ENCODE measurements around the gene SOX8. TPM values are rescaled to one million over a fixed set of nuclear protein-coding genes. Genes with fewer than 3 reads are reported as not detected.

Gene SOX8
- total RNA-seq = 10 to 100 TPM in 2 of 8 experiments, 1 to 10 TPM in 3, under 1 TPM in 3; 0.51 to 16.3 (median 4.2) TPM

GRCh38 chr16:981695-982144 lies at the start of gene SOX8:
TSS of gene SOX8 (plus strand) at chr16:981770. CDS start at chr16:981923, 153 bp downstream.
- peak in 6 of 8 experiments; percentile 0 to 12 (median 8) for ATAC-seq (replicated peaks in 6 of 8)
- H3K4me3 ChIP-seq = peak within 1 kb of the TSS; percentile 44 to 78 (median 51)
- H3K27ac ChIP-seq = peak within 1 kb of the TSS; percentile 37 to 84
- in situ Hi-C loops (cut with MboI; ENCODE audit: low pct_unique_long_range_greater_than_20kb in 2 of 9, low sequenced_read_pairs in 9 of 9, unreplicated experiment in 9 of 9) = no loop called here
- peaks cover 44% of the 10 kb centered on the region in 2 donors for H3K4me1 ChIP-seq (replicated peaks in 1 of 2)
- no CpG with 5 or more reads among the region's 80 CpGs for WGBS, 10 experiments

- in situ Hi-C loops (cut with MboI; ENCODE audit: low pct_unique_long_range_greater_than_20kb in 2 of 9, low sequenced_read_pairs in 9 of 9, unreplicated experiment in 9 of 9) = no loop called here
- WGBS, 10 experiments = 56 to 100% (median 88%) methylated on average over 2 to 20 of the region's 21 CpGs; no CpG with 5 or more reads in 2 of the 10 experiments
- no peak overlapping the region for H3K4me3 ChIP-seq
- H3K27ac ChIP-seq = no peak overlapping the region
- ATAC-seq (replicated peaks in 6 of 8) = no peak
- H3K4me1 ChIP-seq (replicated peaks in 1 of 2) = peaks cover 0 to 9% of the 10 kb centered on the region in 2 donors
These were observed 48.7 kb upstream of the SOX8 start for GRCh38 chr16:932831-933330.

GRCh38 chr16:933581-933980 lies 48.0 kb upstream of the SOX8 start:
- no peak for ATAC-seq (replicated peaks in 6 of 8)
- Histone ChIP-seq H3K4me3 (no peak overlapping the region), H3K27ac (no peak overlapping the region), H3K4me1 (replicated peaks in 1 of 2) (peaks cover 0 to 9% of the 10 kb centered on the region in 2 donors)
- 80 to 100% (median 89%) methylated on average over 1 to 12 of the region's 15 CpGs; no CpG with 5 or more reads in 6 of the 10 experiments for WGBS, 10 experiments
- in situ Hi-C loops (cut with MboI; ENCODE audit: low pct_unique_long_range_greater_than_20kb in 2 of 9, low sequenced_read_pairs in 9 of 9, unreplicated experiment in 9 of 9) = no loop called here

GRCh38 chr16:934178-934577 lies 47.4 kb upstream of the SOX8 start:
- ATAC-seq (replicated peaks in 6 of 8) = no peak
- peaks cover 0 to 9% of the 10 kb centered on the region in 2 donors for H3K4me1 ChIP-seq (replicated peaks in 1 of 2)
- H3K27ac ChIP-seq = no peak overlapping the region
- no peak overlapping the region for H3K4me3 ChIP-seq
- 67 to 100% (median 89%) methylated on average over 1 to 10 of the region's 10 CpGs; no CpG with 5 or more reads in 2 of the 10 experiments for WGBS, 10 experiments
- in situ Hi-C loops (cut with MboI; ENCODE audit: low pct_unique_long_range_greater_than_20kb in 2 of 9, low sequenced_read_pairs in 9 of 9, unreplicated experiment in 9 of 9) = no loop called here

GRCh38 chr16:935684-936083 lies 45.9 kb upstream of the SOX8 start:
- H3K4me1 ChIP-seq (replicated peaks in 1 of 2) = peaks cover 0 to 9% of the 10 kb centered on the region in 2 donors
- in situ Hi-C loops (cut with MboI; ENCODE audit: low pct_unique_long_range_greater_than_20kb in 2 of 9, low sequenced_read_pairs in 9 of 9, unreplicated experiment in 9 of 9) = no loop called here
- ATAC-seq (replicated peaks in 6 of 8) = no peak
- H3K4me3 ChIP-seq = no peak overlapping the region
- 40 to 100% (median 57%) methylated on average over 1 to 7 of the region's 11 CpGs; no CpG with 5 or more reads in 1 of the 10 experiments for WGBS, 10 experiments
- H3K27ac ChIP-seq = no peak overlapping the region

- in situ Hi-C loops (cut with MboI; ENCODE audit: low pct_unique_long_range_greater_than_20kb in 2 of 9, low sequenced_read_pairs in 9 of 9, unreplicated experiment in 9 of 9) = no loop called here
- no peak overlapping the region for H3K4me3 ChIP-seq
- no peak for ATAC-seq (replicated peaks in 6 of 8)
- H3K4me1 ChIP-seq (replicated peaks in 1 of 2) = no peaks in the 10 kb centered on the region
- no peak overlapping the region for H3K27ac ChIP-seq
- WGBS, 10 experiments = 20 to 65% (median 48%) methylated on average over 1 to 7 of the region's 8 CpGs; no CpG with 5 or more reads in 6 of the 10 experiments
These were observed 44.3 kb upstream of the SOX8 start for GRCh38 chr16:937311-937710.

- Histone ChIP-seq H3K4me3 (no peak overlapping the region), H3K4me1 (replicated peaks in 1 of 2) (no peaks in the 10 kb centered on the region), H3K27ac (no peak overlapping the region)
- WGBS, 10 experiments = 29 to 93% (median 74%) methylated on average over 1 to 6 of the region's 6 CpGs; no CpG with 5 or more reads in 4 of the 10 experiments
- peak in 1 of 8 experiments; percentile 78 for ATAC-seq (replicated peaks in 6 of 8)
- in situ Hi-C loops (cut with MboI; ENCODE audit: low pct_unique_long_range_greater_than_20kb in 2 of 9, low sequenced_read_pairs in 9 of 9, unreplicated experiment in 9 of 9) = no loop called here
These were observed 43.8 kb upstream of the SOX8 start for GRCh38 chr16:937723-938122.

- no peak overlapping the region for H3K4me3 ChIP-seq
- H3K27ac ChIP-seq = no peak overlapping the region
- WGBS, 10 experiments = 100% methylated on average over 1 of the region's 18 CpGs; no CpG with 5 or more reads in 8 of the 10 experiments
- ATAC-seq (replicated peaks in 6 of 8) = no peak
- H3K4me1 ChIP-seq (replicated peaks in 1 of 2) = no peaks in the 10 kb centered on the region
- in situ Hi-C loops (cut with MboI; ENCODE audit: low pct_unique_long_range_greater_than_20kb in 2 of 9, low sequenced_read_pairs in 9 of 9, unreplicated experiment in 9 of 9) = no loop called here
These were observed 43.4 kb upstream of the SOX8 start for GRCh38 chr16:938136-938535.

GRCh38 chr16:938752-939151 lies 42.8 kb upstream of the SOX8 start:
- ATAC-seq (replicated peaks in 6 of 8) = no peak
- in situ Hi-C loops (cut with MboI; ENCODE audit: low pct_unique_long_range_greater_than_20kb in 2 of 9, low sequenced_read_pairs in 9 of 9, unreplicated experiment in 9 of 9) = no loop called here
- Histone ChIP-seq H3K4me3 (no peak overlapping the region), H3K4me1 (replicated peaks in 1 of 2) (no peaks in the 10 kb centered on the region), H3K27ac (no peak overlapping the region)
- WGBS, 10 experiments = 38 to 93% (median 75%) methylated on average over 3 to 9 of the region's 9 CpGs; no CpG with 5 or more reads in 1 of the 10 experiments

- H3K4me1 ChIP-seq (replicated peaks in 1 of 2) = no peaks in the 10 kb centered on the region
- no peak overlapping the region for H3K4me3 ChIP-seq
- in situ Hi-C loops (cut with MboI; ENCODE audit: low pct_unique_long_range_greater_than_20kb in 2 of 9, low sequenced_read_pairs in 9 of 9, unreplicated experiment in 9 of 9) = no loop called here
- 70 to 100% (median 93%) methylated on average over 1 to 23 of the region's 27 CpGs; no CpG with 5 or more reads in 4 of the 10 experiments for WGBS, 10 experiments
- H3K27ac ChIP-seq = no peak overlapping the region
- ATAC-seq (replicated peaks in 6 of 8) = no peak
These were observed 42.3 kb upstream of the SOX8 start for GRCh38 chr16:939311-939710.

- no peak overlapping the region for H3K4me3 ChIP-seq
- ATAC-seq (replicated peaks in 6 of 8) = no peak
- 27 to 100% (median 80%) methylated on average over 1 to 11 of the region's 17 CpGs; no CpG with 5 or more reads in 5 of the 10 experiments for WGBS, 10 experiments
- no peak overlapping the region for H3K27ac ChIP-seq
- in situ Hi-C loops (cut with MboI; ENCODE audit: low pct_unique_long_range_greater_than_20kb in 2 of 9, low sequenced_read_pairs in 9 of 9, unreplicated experiment in 9 of 9) = no loop called here
- H3K4me1 ChIP-seq (replicated peaks in 1 of 2) = no peaks in the 10 kb centered on the region
These were observed 41.6 kb upstream of the SOX8 start for GRCh38 chr16:939941-940340.

- no peak for ATAC-seq (replicated peaks in 6 of 8)
- 40 to 100% (median 60%) methylated on average over 1 to 2 of the region's 4 CpGs; no CpG with 5 or more reads in 7 of the 10 experiments for WGBS, 10 experiments
- in situ Hi-C loops (cut with MboI; ENCODE audit: low pct_unique_long_range_greater_than_20kb in 2 of 9, low sequenced_read_pairs in 9 of 9, unreplicated experiment in 9 of 9) = no loop called here
- no peak overlapping the region for H3K27ac ChIP-seq
- no peaks in the 10 kb centered on the region for H3K4me1 ChIP-seq (replicated peaks in 1 of 2)
- no peak overlapping the region for H3K4me3 ChIP-seq
These were observed 39.0 kb upstream of the SOX8 start for GRCh38 chr16:942436-943060.

- H3K27ac ChIP-seq = no peak overlapping the region
- no peak for ATAC-seq (replicated peaks in 6 of 8)
- no peaks in the 10 kb centered on the region for H3K4me1 ChIP-seq (replicated peaks in 1 of 2)
- in situ Hi-C loops (cut with MboI; ENCODE audit: low pct_unique_long_range_greater_than_20kb in 2 of 9, low sequenced_read_pairs in 9 of 9, unreplicated experiment in 9 of 9) = no loop called here
- H3K4me3 ChIP-seq = no peak overlapping the region
- WGBS, 10 experiments = 70 to 100% (median 100%) methylated on average over 1 to 2 of the region's 5 CpGs; no CpG with 5 or more reads in 5 of the 10 experiments
These were observed 37.6 kb upstream of the SOX8 start for GRCh38 chr16:943971-944370.

All from motor neuron (in vitro differentiated cells).